ENCODE results near the gene DIAPH2.

DNA sequence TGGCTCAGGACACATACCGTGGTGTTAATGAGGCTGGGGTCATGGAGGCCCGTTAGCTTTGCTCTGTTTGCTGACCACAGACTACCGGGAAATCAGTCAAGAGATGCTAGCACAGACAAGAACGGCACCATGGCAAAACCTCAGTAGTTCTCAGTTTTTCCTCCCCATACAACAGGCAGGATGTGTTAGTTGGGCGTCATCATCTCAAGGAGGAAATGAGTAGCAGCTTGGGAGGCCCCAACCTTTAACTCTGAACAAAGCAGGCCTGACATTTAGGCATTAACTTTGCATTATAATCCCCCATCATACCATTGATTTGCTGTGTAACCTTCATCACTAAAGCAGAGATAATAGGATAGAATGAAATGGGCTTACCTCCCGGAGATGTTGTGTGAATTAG lies 913.3 kb downstream of the DIAPH2 start:
- TF ChIP-seq POLR2AphosphoS5 (IDR thresholded peaks at IDR 0.05; ENCODE audit: low read depth, low read length): no peak
- no peak for TF ChIP-seq POLR2A (IDR thresholded peaks at IDR 0.05; ENCODE audit: low read depth, low read length)
- TF ChIP-seq TAF1 (IDR thresholded peaks at IDR 0.05; ENCODE audit: low read depth, low read length): no peak

Measured in GM12891 (cell line).